Measurements from ENCODE around the gene GALNT9.

GRCh38 chr12:132278401-132279183, 50.8 kb downstream of the GALNT9 start:
- TF ChIP-seq SUZ12 (IDR thresholded peaks at IDR 0.05): no peak
- no peak for TF ChIP-seq FOXM1 (IDR thresholded peaks at IDR 0.05; ENCODE audit: borderline replicate concordance)
- no peak for TF ChIP-seq HDGF (IDR thresholded peaks at IDR 0.05; ENCODE audit: borderline replicate concordance)
- TF ChIP-seq BHLHE40 (IDR thresholded peaks at IDR 0.05; ENCODE audit: borderline replicate concordance): no peak
- no peak for TF ChIP-seq PKNOX1 (IDR thresholded peaks at IDR 0.05)
- no peak for TF ChIP-seq ARNT (IDR thresholded peaks at IDR 0.05)
- TF ChIP-seq ZNF384 (IDR thresholded peaks at IDR 0.05): no peak
- no peak for TF ChIP-seq TARDBP (IDR thresholded peaks at IDR 0.05)
- no peak for TF ChIP-seq L3MBTL2 (conservative IDR thresholded peaks at IDR 0.05)
- no peak for TF ChIP-seq SP1 (IDR thresholded peaks at IDR 0.05)
- no peak for TF ChIP-seq ELF4 (IDR thresholded peaks at IDR 0.05)

Measured in HEK293T (cell line).